DOHH2 (cell line): ENCODE measurements around the gene NME2.

Source experiments
- EZH2phosphoT487 ChIP-seq: fragments of 200-600 bp; sonication (generic); IDR thresholded peaks from 2 replicates; pipeline ENCODE4 v1.6.1; 2017; ENCODE audit warnings: borderline replicate concordance, mild to moderate bottlenecking, antibody characterized with exemption, low read length, moderate library complexity, mixed read lengths
- TF ChIP-seq, protein P1 (sequence below): fragments of 200-600 bp; sonication (generic); IDR thresholded peaks from one replicate; pipeline ENCODE4 v1.5.1; 2014; ENCODE audit warnings: antibody characterized with exemption, mild to moderate bottlenecking, low read depth, low read length; ENCODE audit not compliant: poor library complexity, severe bottlenecking

DNA sequence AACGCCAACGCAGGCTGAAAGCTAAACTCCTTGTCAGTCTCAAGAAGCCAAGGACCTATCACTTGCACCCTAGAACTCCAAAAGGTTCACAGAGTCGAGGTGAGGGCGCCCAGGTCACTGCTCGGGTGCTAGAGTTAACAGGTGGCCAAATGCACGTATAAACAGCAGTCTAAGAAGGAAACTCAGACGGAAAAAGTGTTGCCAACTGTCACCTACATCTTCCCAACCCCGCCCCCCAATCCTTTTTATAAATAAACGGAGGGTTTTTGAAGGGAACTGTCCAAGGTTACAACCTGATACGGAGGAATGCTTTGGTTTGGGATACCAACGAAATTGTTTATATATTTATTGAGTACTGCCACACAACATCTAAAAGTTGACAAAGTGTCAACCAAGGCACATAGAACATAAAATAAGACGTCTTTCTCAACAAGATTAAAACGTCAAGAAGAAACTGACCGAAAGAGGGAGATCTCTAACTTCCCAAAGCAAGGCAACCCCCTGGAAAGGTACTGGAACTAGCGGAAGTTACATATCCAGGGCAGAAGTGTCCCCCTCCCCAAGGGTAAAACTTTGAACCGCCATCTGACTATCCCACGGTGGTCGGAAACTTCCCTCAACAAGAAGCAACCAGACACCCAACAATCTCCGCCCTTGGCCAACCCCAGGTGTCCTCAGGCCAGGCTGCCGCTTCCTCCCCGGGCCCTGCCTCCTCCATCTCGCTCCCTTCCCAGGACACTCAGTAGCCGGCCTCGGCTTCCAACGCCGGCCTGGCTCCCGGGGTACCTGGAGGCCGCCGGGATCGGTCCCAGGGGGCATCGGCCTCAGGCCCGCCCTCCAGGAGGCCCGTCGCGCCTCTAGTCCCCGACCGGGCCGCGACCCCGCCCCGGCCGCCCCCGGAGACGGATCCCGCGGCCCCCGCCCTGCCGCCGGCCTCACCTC lies 46.5 kb upstream of the NME2 start:
- TF ChIP-seq, protein P1, sequence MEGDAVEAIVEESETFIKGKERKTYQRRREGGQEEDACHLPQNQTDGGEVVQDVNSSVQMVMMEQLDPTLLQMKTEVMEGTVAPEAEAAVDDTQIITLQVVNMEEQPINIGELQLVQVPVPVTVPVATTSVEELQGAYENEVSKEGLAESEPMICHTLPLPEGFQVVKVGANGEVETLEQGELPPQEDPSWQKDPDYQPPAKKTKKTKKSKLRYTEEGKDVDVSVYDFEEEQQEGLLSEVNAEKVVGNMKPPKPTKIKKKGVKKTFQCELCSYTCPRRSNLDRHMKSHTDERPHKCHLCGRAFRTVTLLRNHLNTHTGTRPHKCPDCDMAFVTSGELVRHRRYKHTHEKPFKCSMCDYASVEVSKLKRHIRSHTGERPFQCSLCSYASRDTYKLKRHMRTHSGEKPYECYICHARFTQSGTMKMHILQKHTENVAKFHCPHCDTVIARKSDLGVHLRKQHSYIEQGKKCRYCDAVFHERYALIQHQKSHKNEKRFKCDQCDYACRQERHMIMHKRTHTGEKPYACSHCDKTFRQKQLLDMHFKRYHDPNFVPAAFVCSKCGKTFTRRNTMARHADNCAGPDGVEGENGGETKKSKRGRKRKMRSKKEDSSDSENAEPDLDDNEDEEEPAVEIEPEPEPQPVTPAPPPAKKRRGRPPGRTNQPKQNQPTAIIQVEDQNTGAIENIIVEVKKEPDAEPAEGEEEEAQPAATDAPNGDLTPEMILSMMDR = peak; percentile 33
- no peak for TF ChIP-seq EZH2phosphoT487
